ENCODE measurements around the gene GUCD1. TPM values are rescaled to one million over a fixed set of nuclear protein-coding genes. Genes with fewer than 3 reads are reported as not detected.
"Not testable (repeated sequence)": the region's sequence is repeated elsewhere in the genome, so short reads cannot be mapped to it uniquely, and the experiment has no call there.

GUCD1 gene
- total RNA-seq (2014; rRNA removed; shearing (Covaris generic)) = 178 and 179 TPM in 2 replicates

DNA sequence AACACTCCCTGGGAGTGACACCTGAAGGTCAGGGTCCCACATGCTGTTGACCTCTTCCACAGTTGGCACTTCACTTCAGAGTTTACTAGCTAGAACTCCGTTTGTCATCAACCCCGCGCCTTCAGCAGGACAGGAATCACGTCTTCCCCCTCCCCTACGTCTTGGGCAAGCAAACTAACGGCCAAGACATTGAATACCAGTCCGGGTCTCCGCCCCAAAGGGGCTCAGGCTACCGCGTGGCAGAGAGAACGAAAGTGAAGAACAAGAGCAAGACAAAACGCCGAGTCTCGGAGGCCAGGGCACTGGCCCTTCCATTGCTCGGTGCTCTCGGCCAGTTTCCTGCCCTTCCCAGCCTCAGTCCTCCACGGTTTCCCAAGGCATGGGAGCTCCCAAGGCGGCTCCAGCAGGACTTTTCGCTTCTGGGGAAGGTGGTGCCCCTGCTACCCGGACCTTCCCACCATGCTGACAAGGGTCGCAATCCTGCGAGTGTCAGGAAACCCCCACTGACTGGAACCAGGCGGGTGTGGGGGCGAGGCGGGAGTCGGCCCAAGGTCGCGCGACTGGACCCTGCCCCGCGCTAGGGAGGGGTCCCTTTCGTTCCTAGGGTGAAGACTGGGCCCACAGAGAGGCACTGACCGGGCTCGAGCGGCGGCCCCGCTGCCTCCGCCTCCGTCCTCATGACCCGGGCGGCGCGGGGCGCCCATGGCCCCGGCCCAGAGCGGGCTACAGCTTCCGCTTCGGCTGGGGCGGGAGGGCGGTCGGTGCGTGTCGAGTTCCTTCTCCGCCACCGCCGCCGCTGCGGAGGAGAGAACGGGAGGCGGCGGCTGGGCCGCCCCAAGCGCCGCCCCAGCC, at the start of gene GUCD1:
Gene GUCD1, minus strand, starts transcription at position 826 of the 852 bp plus-strand sequence. Its CDS starts 147 bp downstream, at position 679.
- DNase-seq (ENCODE audit: low spot score) = peak; percentile 18

GRCh38 chr22:24603770-24604629, 49.1 kb upstream of the GUCD1 start:
- DNase-seq (ENCODE audit: low spot score) = peak; percentile 52

GRCh38 chr22:24602847-24603769, 48.2 kb upstream of the GUCD1 start, which contains the start of gene GGT1:
Gene GGT1, plus strand, starts transcription at chr22:24603193. Its CDS starts 7,889 bp downstream, at chr22:24611082.
- DNase-seq (ENCODE audit: low spot score) = not testable (repeated sequence)

- not testable (repeated sequence) for DNase-seq (ENCODE audit: low spot score)
Measured at GRCh38 chr22:24602105-24602749, 47.3 kb upstream of the GUCD1 start.

DNA sequence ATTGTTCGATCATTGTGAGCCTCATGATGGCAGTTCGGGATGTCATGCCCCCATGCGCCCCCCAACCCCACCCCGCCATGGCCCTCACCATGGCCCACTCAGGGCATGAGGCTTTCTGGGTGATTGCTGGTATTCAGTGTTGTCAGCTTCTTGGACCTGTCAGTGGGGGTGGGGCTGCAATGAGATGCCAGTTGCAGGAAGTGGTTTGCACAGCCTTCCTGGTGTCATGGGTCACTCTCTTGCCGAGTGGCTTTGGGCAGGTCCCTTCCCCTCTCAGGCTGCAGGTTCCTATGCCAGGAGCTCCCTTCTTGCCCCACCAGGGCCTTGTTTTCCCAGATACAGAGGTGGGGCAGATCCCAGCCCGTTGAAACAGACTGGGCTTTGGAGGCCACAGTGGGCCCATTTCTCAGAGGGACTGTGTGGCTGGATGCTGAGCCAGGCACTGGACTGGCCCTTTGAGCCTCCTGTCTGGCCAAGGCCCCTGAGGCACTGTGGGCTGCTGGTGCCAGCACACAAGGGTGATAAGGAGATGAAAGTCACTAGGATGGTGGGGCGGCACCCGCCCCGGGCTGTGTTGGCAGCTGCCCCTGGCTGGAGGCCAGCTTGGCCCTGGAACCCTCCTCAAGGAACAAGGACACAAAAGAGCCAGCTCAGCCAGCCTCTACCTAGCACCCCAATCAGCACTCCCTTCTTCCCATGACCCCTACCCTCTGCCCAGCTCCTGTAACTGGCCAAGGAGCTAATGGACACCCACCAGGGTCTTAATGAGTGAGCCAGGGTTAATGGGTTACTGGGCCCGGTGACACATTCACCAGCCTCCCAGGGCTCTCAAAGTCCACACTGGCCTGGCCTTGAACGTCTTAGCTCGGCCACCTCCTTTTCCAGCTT, 46.5 kb upstream of the GUCD1 start:
- DNase-seq (ENCODE audit: low spot score) = peak; percentile 34

DNA sequence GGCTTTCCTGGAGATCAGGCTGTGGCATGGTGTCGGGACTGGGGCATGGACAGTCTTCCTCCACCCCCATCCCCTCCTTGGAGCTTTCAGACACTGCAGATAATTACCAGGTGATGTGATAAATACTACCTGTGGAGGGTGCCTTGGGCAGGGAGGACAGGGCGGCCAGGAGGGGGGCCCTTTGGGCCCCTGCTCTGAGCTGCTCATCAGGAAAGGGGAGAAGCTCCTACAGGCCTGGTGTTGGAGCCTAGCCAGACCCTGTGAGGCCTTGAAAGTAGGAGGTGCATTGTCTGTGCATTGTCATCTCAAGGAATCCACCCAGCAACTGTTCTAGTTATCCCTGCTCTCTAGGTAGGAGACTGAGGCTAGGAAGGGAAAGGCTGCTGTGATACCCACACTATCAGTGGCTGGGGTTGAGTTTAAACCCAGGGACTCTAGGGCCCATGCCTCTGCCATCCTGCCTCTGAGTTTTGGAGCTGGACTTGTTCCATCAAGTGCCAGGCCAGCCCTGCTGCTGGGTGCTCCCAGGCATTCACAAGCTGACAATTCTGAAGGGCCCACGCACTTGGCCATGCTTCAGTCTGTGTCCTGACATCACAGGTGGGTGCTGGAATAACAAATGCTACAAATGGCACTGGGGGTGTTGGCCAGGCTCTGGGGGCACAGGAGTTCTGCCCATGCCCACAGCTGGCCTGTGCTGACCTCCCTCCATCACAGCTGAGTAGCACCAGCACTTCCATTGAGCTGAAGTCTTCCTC, 45.2 kb upstream of the GUCD1 start:
- not testable (repeated sequence) for DNase-seq (ENCODE audit: low spot score)

DNA sequence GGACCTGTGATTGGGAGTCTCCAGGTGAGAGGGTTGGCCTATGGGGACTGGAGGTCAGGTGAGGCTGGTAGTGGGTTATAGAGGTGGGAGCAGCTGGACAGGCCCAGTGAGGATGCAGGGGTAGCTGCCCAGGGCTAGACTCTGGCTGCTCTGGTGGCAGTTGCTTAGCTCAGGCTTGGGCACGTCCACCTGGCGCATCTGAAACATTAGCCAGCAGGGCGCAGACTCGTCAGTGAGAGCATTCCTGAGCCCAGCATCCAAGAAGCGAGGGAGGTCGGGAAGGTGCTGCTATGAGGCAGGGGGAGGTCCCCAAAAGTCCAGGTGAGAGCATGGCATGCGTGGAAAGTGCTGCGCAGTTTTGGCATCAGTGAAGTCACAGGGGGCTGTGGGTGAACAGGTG, 44.6 kb upstream of the GUCD1 start:
- DNase-seq (ENCODE audit: low spot score) = no peak

GRCh38 chr22:24597076-24597475, 42.1 kb upstream of the GUCD1 start:
- DNase-seq (ENCODE audit: low spot score) = not testable (repeated sequence)

DNA sequence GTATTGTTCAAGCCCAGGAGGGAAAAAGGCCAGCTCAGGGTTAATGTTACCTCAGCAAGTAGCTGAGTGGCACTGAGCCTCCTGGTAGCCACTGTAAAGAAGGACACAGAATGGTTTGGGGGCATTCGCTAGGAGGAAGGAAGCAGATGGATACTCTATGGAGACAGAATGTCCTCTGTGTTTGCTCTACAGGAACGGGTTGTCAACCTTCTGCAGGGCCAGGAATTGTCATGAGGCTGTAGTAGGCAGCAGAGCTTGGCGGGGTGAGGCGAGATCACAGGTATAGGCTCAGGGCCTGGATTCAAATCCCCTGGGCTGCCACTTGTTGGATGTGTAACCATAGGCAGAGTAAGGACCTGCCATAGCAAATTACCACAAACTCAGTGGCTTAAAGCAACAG, 40.9 kb upstream of the GUCD1 start:
- no peak for DNase-seq (ENCODE audit: low spot score)

DNA sequence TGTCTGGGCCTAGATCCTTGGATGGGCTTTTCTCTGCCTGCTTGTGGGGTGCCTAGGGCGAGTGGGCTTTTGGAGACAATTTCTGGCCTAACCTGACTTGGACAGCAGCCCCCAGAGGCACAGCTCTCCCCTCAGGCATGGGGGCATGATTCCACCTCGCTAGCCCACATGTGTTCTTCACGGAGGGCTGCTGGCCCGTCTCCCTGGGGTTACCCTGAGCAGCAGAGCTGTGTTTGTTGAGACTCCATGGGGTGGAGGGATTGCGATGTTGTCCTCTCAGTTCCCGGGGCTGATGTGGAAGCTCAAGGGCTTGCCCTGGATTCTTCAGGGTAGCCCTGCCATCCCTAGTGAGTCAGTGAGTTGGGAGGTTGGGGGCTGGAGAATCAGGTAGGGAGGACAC, 40.3 kb upstream of the GUCD1 start:
- DNase-seq (ENCODE audit: low spot score) = no peak

- DNase-seq (ENCODE audit: low spot score) = no peak
Measured at GRCh38 chr22:24594569-24595120, 39.7 kb upstream of the GUCD1 start.

DNA sequence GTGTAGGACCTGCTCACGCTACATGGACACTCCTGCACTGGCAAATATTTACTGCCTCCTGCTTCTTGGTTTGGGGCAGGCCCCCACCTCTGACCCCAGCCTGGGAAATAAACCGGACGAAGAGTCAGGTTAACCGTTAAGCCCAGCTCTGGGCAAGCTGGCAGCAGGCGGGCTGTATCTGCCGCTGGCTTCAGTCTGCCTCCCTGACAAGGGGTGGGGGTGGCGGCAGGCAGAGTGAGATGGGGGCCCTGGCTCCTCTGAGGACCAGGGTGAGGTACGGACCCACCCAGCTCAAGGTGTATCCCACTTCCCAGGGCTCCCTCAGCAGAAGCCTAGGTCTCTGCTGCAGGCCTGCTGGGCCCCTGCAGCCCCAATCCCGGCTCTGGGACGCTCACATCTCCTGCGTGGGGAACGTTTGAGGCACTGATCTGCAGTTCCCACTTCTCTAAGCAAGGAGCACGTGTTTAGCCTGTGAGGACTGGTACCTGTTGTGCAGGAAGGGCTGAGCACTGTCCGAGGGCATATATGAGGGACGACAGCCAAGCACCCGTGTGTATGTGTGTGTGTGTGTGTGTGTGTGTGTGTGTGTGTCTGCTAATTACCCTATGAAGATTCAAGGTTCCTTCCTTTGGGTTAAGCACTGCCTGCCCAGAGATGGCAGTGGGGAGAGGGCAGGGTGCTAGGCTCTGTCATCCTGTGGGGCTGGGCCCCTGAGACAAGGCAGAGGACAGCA, 39.1 kb upstream of the GUCD1 start:
- peak; percentile 36 for DNase-seq (ENCODE audit: low spot score)

GRCh38 chr22:24593559-24593835, 38.6 kb upstream of the GUCD1 start:
- DNase-seq (ENCODE audit: low spot score) = not testable (repeated sequence)

DNA sequence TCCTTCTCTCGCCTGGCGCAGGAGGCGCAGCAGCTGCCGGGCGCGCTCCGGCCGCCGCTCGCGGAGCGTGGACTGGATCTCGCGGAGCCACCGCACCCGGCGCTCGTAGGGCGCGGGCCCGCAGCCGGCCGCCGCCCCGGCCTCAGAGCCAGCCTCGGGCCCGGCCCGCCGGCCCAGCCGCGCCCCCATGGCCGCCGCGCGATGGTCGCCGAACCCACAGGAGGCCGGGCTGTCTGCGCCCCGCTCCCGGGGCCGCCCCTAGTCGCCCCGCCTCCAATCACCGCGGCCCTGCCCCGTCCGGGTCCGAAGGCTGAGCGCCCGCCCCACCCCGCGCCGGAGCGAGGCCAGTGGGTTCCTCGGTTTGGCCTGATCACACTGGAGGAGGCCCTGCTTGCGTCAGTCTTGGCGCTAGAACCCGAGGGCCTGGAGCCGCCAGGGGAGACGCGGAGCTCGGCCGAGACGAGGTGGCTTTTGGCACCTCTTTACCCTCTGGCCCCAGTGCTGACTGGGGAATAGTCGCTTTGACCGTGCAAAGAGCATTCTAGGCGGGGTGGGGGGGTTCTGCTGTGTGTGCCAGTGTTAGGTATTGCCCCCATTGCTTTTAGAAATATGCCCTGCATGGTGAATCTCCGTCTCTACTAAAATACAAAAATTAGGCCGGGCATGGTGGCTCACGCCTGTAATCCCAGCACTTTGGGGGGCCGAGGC, 38.1 kb upstream of the GUCD1 start, which contains the start of gene LRRC75B:
Gene LRRC75B, minus strand, starts transcription at position 223 of the 708 bp plus-strand sequence. Its CDS starts 34 bp downstream, at position 189.
- peak; percentile 44 for DNase-seq (ENCODE audit: low spot score)

DNA sequence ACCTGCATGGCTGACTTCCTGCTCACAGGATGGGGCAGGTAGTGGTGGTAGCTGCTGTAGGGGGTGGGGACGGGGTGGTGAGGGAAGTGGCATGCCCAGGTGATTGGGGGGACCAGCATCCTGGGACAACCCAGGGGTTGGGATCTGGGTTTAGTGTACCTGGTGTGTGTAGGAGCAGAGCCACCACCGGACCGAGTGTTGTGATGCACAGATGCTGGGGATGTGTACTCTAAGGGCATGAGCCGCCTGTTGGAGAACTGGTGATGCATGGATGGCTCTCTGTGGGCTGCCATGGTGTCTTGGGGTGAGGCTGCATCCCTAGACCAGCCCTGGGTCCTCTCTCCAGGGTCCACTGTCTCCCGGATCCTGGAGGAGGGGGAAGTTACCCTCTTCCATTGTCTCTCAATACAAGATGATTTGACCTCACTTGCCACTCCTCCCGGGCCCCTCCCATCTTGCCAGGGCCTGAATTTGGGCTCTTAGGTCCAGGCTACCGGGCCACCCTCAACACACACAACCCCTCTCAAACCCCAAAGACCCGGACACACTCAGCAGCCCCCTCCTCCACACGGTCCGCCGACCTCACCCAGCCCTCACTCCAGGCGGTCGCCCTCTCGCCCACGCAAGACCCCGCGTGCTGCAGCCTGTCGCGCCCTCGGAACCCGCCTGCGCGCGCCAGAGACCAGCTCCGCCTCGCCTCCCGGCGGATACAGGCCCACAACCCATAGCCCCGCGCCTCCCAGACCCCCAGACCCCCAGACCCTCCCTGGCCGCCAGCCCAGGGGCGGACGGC, 37.3 kb upstream of the GUCD1 start:
- no peak for DNase-seq (ENCODE audit: low spot score)

- DNase-seq (ENCODE audit: low spot score) = no peak
Measured at GRCh38 chr22:24591286-24591830, 36.4 kb upstream of the GUCD1 start.
